Esophagus squamous epithelium (tissue), 4 donors: ENCODE results near the gene DAP.

ENCODE experiments used
- CTCF ChIP-seq, 6 experiments: fragments of 450-650 bp in 4 of 6; fragments of 200-600 bp in 2 of 6; sonication (generic) in 2 of 6; IDR thresholded peaks; one replicate each; pipeline ENCODE4 v1.5.1; 2016 to 2019; ENCODE audit warnings: antibody characterized with exemption in 6 of 6, mild to moderate bottlenecking in 4 of 6, moderate library complexity in 4 of 6
- POLR2A ChIP-seq, 4 donors: fragments of 450-650 bp; IDR thresholded peaks; one replicate each; pipeline ENCODE4 v1.6.1; 2017; ENCODE audit warnings: antibody characterized with exemption in 4 of 4, mild to moderate bottlenecking in 4 of 4, moderate library complexity in 3 of 4

DNA sequence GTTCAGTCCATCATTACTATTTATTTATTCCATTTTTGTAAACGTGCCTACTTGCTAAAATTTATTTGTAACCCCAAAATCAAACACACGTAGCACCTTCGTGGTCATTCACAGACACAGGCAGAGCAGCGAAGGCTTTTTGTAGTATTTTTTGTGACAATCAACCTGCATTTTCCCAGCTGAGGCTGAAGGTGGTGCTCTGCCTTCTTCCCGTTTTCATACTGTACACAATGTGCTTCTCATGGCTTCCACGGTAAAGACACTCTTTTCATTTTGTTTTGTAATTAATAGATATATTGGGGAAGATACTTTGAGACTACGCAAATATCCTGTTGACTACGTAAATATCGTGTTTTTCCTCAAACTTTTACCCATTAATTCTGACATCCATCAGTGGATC is 19.4 kb downstream of the DAP start:
- TF ChIP-seq POLR2A (IDR thresholded peaks at IDR 0.05) (no peak), CTCF (IDR thresholded peaks at IDR 0.05) (no peak)
